Endothelial cell (in vitro differentiated cells): ENCODE measurements around the gene TGFBR3. TPM values are rescaled to one million over a fixed set of nuclear protein-coding genes. Genes with fewer than 3 reads are reported as not detected.

Source experiments
- DNase-seq: peaks from one replicate; pipeline ENCODE4 v3.0.0; 2021; ENCODE audit warnings: low spot score
- H3K27ac Mint-ChIP-seq: one replicate; pipeline ENCODE4 v1.8.0; 2021; ENCODE audit warnings: mixed read lengths, inconsistent platforms; ENCODE audit not compliant: unreplicated experiment
- H3K27me3 Mint-ChIP-seq: one replicate; pipeline ENCODE4 v1.8.0; 2021; ENCODE audit warnings: mild to moderate bottlenecking, moderate library complexity, mixed read lengths, inconsistent platforms; ENCODE audit not compliant: unreplicated experiment
- H3K36me3 Mint-ChIP-seq: one replicate; pipeline ENCODE4 v1.8.0; 2021; ENCODE audit warnings: mild to moderate bottlenecking, low read depth, mixed read lengths, inconsistent platforms; ENCODE audit not compliant: unreplicated experiment
- H3K4me1 Mint-ChIP-seq: one replicate; pipeline ENCODE4 v1.8.0; 2021; ENCODE audit warnings: mild to moderate bottlenecking, mixed read lengths, inconsistent platforms; ENCODE audit not compliant: unreplicated experiment
- H3K4me3 Mint-ChIP-seq: one replicate; pipeline ENCODE4 v1.8.0; 2021; ENCODE audit warnings: mild to moderate bottlenecking, mixed read lengths, inconsistent platforms; ENCODE audit not compliant: unreplicated experiment
- H3K9me3 Mint-ChIP-seq: one replicate; pipeline ENCODE4 v1.8.0; 2021; ENCODE audit warnings: mixed read lengths, inconsistent platforms; ENCODE audit not compliant: unreplicated experiment
- total RNA-seq: library from RNA; stranded (reverse); fragmentation: NEBNext Ultra II Directional; extraction: Animal tissue kit (Norgen Biotek cat#: 25700); gene quantifications from one replicate; pipeline ENCODE4 v1.2.1, GENCODE V29; 2021; ENCODE audit not compliant: unreplicated experiment
- TF ChIP-seq, protein P1 (sequence below): fragments of 200-600 bp; sonication (generic); IDR thresholded peaks from one replicate; pipeline ENCODE4 v1.5.0; 2021; ENCODE audit warnings: antibody characterized with exemption; ENCODE audit not compliant: unreplicated experiment

Gene TGFBR3
- total RNA-seq, 1 donor from 2014 or later, result 39.2 TPM

DNA sequence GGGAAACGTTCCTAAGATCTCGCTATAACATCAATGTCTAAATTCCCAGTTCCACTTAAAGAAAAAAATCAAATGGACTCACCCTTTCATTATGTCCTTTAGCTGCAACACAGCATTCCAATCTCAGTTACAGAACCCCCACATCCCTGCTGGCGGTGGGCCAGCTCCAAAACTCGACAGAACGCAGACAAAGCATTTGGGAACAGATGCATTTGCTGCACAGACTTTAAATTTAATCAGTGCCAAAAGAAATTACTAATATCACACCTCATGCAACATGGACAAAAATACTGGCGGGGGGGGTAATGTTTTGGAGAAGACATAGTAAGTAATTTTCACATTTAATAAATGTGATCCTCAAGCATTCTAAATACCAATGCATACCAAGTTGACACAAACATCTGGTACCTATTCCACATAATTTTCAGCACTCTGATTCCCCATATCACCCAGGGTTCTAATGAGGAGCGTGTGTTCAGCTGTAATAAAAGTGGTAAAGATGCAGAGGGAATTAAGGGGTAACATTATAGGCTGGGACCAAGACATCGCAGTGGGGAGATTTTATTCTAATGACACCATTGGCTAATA, 79.7 kb downstream of the TGFBR3 start:
- H3K4me3 Mint-ChIP-seq, result no peak overlapping the region
- no peaks in the 10 kb centered on the region for H3K9me3 Mint-ChIP-seq
- DNase-seq, result no peak
- peaks cover 11% of the 10 kb centered on the region for H3K36me3 Mint-ChIP-seq
- H3K4me1 Mint-ChIP-seq, result peaks cover 38% of the 10 kb centered on the region
- no peak overlapping the region for H3K27ac Mint-ChIP-seq
- TF ChIP-seq, protein P1, sequence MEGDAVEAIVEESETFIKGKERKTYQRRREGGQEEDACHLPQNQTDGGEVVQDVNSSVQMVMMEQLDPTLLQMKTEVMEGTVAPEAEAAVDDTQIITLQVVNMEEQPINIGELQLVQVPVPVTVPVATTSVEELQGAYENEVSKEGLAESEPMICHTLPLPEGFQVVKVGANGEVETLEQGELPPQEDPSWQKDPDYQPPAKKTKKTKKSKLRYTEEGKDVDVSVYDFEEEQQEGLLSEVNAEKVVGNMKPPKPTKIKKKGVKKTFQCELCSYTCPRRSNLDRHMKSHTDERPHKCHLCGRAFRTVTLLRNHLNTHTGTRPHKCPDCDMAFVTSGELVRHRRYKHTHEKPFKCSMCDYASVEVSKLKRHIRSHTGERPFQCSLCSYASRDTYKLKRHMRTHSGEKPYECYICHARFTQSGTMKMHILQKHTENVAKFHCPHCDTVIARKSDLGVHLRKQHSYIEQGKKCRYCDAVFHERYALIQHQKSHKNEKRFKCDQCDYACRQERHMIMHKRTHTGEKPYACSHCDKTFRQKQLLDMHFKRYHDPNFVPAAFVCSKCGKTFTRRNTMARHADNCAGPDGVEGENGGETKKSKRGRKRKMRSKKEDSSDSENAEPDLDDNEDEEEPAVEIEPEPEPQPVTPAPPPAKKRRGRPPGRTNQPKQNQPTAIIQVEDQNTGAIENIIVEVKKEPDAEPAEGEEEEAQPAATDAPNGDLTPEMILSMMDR, result no peak
- peaks cover 8% of the 10 kb centered on the region for H3K27me3 Mint-ChIP-seq

DNA sequence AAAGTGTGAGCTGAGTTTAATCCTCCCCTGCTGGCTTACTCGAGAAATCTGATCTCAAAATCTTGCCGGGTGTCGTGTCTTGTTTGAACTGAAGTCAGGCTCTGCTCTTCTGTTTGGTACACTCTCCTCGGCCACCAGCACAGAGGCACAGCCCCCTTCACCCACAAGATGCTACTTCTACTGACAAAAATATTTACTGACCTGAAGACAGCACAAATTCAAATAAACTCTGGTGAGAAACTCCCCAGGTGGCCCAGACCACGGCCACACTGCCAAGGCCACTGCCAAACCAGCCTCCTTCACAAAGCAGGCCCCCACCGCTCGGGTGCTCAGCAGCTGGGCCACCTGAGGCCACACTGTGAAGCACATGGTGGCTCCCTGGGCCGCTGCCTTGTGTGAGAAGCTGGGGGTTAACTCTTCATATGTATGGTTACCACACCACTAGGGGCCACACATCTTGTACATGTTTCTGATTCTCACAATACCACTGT, 80.6 kb downstream of the TGFBR3 start:
- H3K36me3 Mint-ChIP-seq, result peaks cover 14% of the 10 kb centered on the region
- H3K27me3 Mint-ChIP-seq, result peaks cover 8% of the 10 kb centered on the region
- peaks cover 38% of the 10 kb centered on the region for H3K4me1 Mint-ChIP-seq
- no peak overlapping the region for H3K27ac Mint-ChIP-seq
- H3K4me3 Mint-ChIP-seq, result no peak overlapping the region
- TF ChIP-seq, protein P1, result no peak
- no peak for DNase-seq
- H3K9me3 Mint-ChIP-seq, result no peaks in the 10 kb centered on the region

DNA sequence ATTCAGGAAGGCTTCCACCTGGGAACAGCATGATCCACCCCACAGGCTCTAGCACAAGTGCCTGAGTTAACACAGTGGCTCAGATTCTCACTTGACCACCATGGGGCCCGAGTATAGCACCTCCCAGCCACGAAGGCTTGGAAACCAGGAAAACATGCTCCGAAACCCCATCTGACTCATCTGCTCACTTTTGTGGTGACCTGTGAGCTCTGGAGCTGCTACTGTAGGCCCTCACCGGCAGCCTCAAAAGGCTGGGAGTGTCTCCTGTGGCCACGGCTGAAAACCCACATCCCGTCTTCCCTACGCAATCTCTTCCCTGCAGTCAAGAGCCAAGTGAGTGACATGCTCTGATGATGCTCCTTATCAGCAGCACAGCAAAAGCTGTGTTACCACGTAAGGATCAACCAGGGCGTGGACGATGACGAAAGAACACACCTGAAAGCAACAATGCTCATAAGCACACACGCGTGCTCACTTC, 81.4 kb downstream of the TGFBR3 start:
- peaks cover 15% of the 10 kb centered on the region for H3K36me3 Mint-ChIP-seq
- H3K27ac Mint-ChIP-seq, result peak overlapping the region; percentile 32
- DNase-seq, result no peak
- no peak overlapping the region for H3K4me3 Mint-ChIP-seq
- TF ChIP-seq, protein P1, result no peak
- peaks cover 40% of the 10 kb centered on the region for H3K4me1 Mint-ChIP-seq
- H3K27me3 Mint-ChIP-seq, result peaks cover 8% of the 10 kb centered on the region
- H3K9me3 Mint-ChIP-seq, result no peaks in the 10 kb centered on the region

DNA sequence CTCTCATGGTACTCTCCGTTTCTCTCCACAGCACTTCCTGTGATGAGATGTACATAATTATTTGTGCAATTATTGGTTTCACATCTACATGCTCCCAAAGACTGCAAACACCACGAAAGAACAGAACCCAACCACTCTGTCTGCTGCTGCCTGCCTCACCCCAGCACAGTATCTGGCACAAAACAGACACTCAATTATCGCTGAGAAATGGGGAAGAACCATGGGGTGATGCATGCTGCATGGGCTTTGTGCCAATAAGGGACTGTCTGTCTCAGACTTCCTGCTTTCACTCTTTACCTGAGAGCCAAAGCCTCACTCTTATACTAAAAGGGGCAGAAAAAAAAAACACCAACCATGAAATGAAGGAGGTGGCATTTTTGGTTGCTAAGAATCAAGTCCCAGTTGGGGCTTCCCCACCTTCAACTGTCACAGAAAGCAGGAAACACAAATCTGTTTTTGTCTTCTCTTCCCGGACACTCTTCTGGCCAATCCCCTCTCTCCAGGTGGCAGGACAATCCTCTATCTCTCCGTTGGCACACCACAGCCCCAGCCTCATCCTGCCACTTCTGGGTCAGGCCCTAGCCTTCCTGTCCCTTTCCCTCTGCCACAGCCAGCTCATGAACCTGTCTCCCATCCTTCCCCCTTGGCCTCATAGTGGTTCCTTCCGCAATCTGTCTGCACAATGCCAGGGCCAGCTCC, 82.0 kb downstream of the TGFBR3 start:
- H3K9me3 Mint-ChIP-seq, result no peaks in the 10 kb centered on the region
- peaks cover 15% of the 10 kb centered on the region for H3K36me3 Mint-ChIP-seq
- H3K27me3 Mint-ChIP-seq, result peaks cover 8% of the 10 kb centered on the region
- H3K27ac Mint-ChIP-seq, result peak overlapping the region; percentile 74
- no peak overlapping the region for H3K4me3 Mint-ChIP-seq
- no peak for DNase-seq
- TF ChIP-seq, protein P1, result no peak
- peaks cover 43% of the 10 kb centered on the region for H3K4me1 Mint-ChIP-seq

DNA sequence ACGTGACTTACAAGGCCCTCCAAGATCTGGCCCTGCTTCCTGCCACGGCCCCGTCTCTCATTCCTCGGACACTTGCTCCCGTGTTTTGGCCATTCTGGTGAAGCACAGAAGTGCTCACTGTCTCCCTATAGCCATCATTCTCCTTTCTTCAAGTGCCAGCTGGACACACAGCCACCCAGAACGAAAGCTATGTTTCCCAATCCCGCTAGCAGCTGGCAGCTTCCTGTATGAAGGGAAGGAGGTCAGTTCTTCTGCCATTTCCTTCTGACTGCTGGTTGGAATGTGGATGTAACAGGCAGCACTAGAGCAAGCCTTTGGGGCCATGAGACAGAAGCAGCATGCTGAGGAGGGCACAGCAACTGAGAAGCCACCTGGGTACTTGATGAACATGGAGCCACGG, 82.8 kb downstream of the TGFBR3 start:
- TF ChIP-seq, protein P1, result no peak
- peaks cover 15% of the 10 kb centered on the region for H3K36me3 Mint-ChIP-seq
- no peak for DNase-seq
- H3K27me3 Mint-ChIP-seq, result peaks cover 10% of the 10 kb centered on the region
- H3K27ac Mint-ChIP-seq, result no peak overlapping the region
- H3K4me1 Mint-ChIP-seq, result peaks cover 51% of the 10 kb centered on the region
- no peaks in the 10 kb centered on the region for H3K9me3 Mint-ChIP-seq
- peak overlapping the region; percentile 1 for H3K4me3 Mint-ChIP-seq
